CD8-positive, alpha-beta memory T cell (primary cell): ENCODE data around the gene CRLF2. TPM values are rescaled to one million over a fixed set of nuclear protein-coding genes. Genes with fewer than 3 reads are reported as not detected.
A peak's percentile ranks its signal among the peaks of the same experiment; 100 is the strongest.

ENCODE experiments used
- CTCF ChIA-PET: fragments of 350-600 bp; sonication (Branson Sonifier 250); formaldehyde crosslinking; loops from one replicate; lab custom pipeline; 2021; ENCODE audit warnings: antibody characterized with exemption; lab: Charles Lee
- POLR2A ChIA-PET: fragments of 350-600 bp; sonication (Branson Sonifier 250); formaldehyde crosslinking; loops from one replicate; lab custom pipeline; 2021; ENCODE audit warnings: antibody characterized with exemption; lab: Charles Lee
- DNase-seq, 5 donors: peaks; one replicate each; pipeline versions ENCODE4 v3.0.0 to v3.0.0-alpha.2; 2020 to 2022; ENCODE audit warnings: mixed read lengths in 1 of 5
- H3K27ac ChIP-seq: one replicate; pipeline ENCODE4 v1.7.0; 2013; ENCODE audit warnings: low read depth, mild to moderate bottlenecking, low read length, moderate library complexity
- H3K27me3 ChIP-seq: 2 replicates; pipeline ENCODE4 v1.7.0; 2013; ENCODE audit warnings: low read length, mild to moderate bottlenecking; ENCODE audit not compliant: insufficient read depth, poor library complexity, severe bottlenecking
- H3K36me3 ChIP-seq: 2 replicates; pipeline ENCODE4 v1.7.0; 2013; ENCODE audit warnings: mild to moderate bottlenecking, low read length, moderate library complexity; ENCODE audit not compliant: insufficient read depth
- H3K4me1 ChIP-seq: 2 replicates; pipeline ENCODE4 v1.7.0; 2013; ENCODE audit warnings: mild to moderate bottlenecking, low read length, moderate library complexity; ENCODE audit not compliant: insufficient read depth
- H3K4me3 ChIP-seq: 2 replicates; pipeline ENCODE4 v1.7.0; 2013; ENCODE audit warnings: mild to moderate bottlenecking, low read length
- H3K9me3 ChIP-seq: 2 replicates; pipeline ENCODE4 v1.7.0; 2013; ENCODE audit warnings: mild to moderate bottlenecking, low read length
- H3K27ac Mint-ChIP-seq, 8 donors: one replicate each; pipeline ENCODE4 v1.8.0; 2020 to 2021; ENCODE audit warnings: mixed read lengths in 8 of 8, mild to moderate bottlenecking in 6 of 8, inconsistent platforms in 3 of 8, moderate library complexity in 3 of 8
- H3K27me3 Mint-ChIP-seq, 2 donors: one replicate each; pipeline ENCODE4 v1.8.0; 2020 to 2021; ENCODE audit warnings: mixed read lengths in 2 of 2, mild to moderate bottlenecking in 1 of 2, moderate library complexity in 1 of 2
- H3K36me3 Mint-ChIP-seq, 3 donors: one replicate each; pipeline ENCODE4 v1.8.0; 2020 to 2021; ENCODE audit warnings: mixed read lengths in 3 of 3, inconsistent platforms in 1 of 3, mild to moderate bottlenecking in 1 of 3
- H3K4me1 Mint-ChIP-seq, 3 donors: one replicate each; pipeline ENCODE4 v1.8.0; 2020 to 2021; ENCODE audit warnings: mixed read lengths in 3 of 3, inconsistent platforms in 1 of 3, mild to moderate bottlenecking in 1 of 3
- H3K4me3 Mint-ChIP-seq, 7 donors: one replicate each; pipeline ENCODE4 v1.8.0; 2020 to 2021; ENCODE audit warnings: mixed read lengths in 7 of 7, mild to moderate bottlenecking in 6 of 7, moderate library complexity in 4 of 7, inconsistent platforms in 2 of 7
- H3K9me3 Mint-ChIP-seq, 5 donors: one replicate each; pipeline ENCODE4 v1.8.0; 2020 to 2022; ENCODE audit warnings: mixed read lengths in 5 of 5, mild to moderate bottlenecking in 3 of 5, moderate library complexity in 2 of 5, inconsistent platforms in 1 of 5
- polyA plus RNA-seq: library from polyadenylated mRNA; unstranded; fragments of 300-500 nt; fragmentation: Illumina TruSeq; gene quantifications from one replicate; pipeline ENCODE4 v1.2.3, GENCODE V29; 2021
- total RNA-seq, 2 experiments: library from RNA; stranded (reverse); gene quantifications; one replicate each; pipeline ENCODE4 v1.2.3, GENCODE V29; 2021

CRLF2 gene
- total and polyA plus RNA-seq, 3 experiments from 2014 or later: 0.13 to 0.22 TPM; not detected in 1

GRCh38 chrX:1170243-1170642 is 42.2 kb downstream of the CRLF2 start:
- POLR2A ChIA-PET: no interaction called here
- no peak overlapping the region for H3K27ac ChIP-seq

GRCh38 chrX:1169189-1169588 is 43.3 kb downstream of the CRLF2 start:
- Histone ChIP-seq H3K4me1 (peaks cover 3% of the 10 kb centered on the region), H3K9me3 (no peaks in the 10 kb centered on the region), H3K4me3 (no peak overlapping the region), H3K27ac (no peak overlapping the region), H3K36me3 (no peaks in the 10 kb centered on the region), H3K27me3 (no peaks in the 10 kb centered on the region)
- Mint-ChIP-seq H3K9me3 (peaks cover 0 to 2% (median 0%) of the 10 kb centered on the region in 5 donors), H3K36me3 (no peaks in the 10 kb centered on the region), H3K27me3 (peaks cover 4 to 9% of the 10 kb centered on the region in 2 donors), H3K4me3 (no peak overlapping the region), H3K27ac (no peak overlapping the region), H3K4me1 (peaks cover 8 to 10% (median 8%) of the 10 kb centered on the region in 3 donors)
- ChIA-PET CTCF (no interaction called here), POLR2A (no interaction called here)
- no peak for DNase-seq

More at GRCh38 chrX:1170243-1170642, 42.2 kb downstream of the CRLF2 start:
- H3K27me3 Mint-ChIP-seq: peaks cover 4 to 5% of the 10 kb centered on the region in 2 donors
- H3K4me3 Mint-ChIP-seq: no peak overlapping the region
- peaks cover 0 to 2% (median 0%) of the 10 kb centered on the region in 5 donors for H3K9me3 Mint-ChIP-seq
- Histone ChIP-seq H3K36me3 (no peaks in the 10 kb centered on the region), H3K4me3 (no peak overlapping the region), H3K27me3 (no peaks in the 10 kb centered on the region), H3K4me1 (no peaks in the 10 kb centered on the region), H3K9me3 (no peaks in the 10 kb centered on the region)
- no peak for DNase-seq
- H3K4me1 Mint-ChIP-seq: peaks cover 4 to 10% (median 5%) of the 10 kb centered on the region in 3 donors
- H3K36me3 Mint-ChIP-seq: no peaks in the 10 kb centered on the region
- no peak overlapping the region for H3K27ac Mint-ChIP-seq
- CTCF ChIA-PET: no interaction called here

GRCh38 chrX:1167918-1168481 is 44.4 kb downstream of the CRLF2 start:
- Histone ChIP-seq H3K4me1 (peaks cover 3% of the 10 kb centered on the region), H3K36me3 (no peaks in the 10 kb centered on the region), H3K27ac (no peak overlapping the region), H3K4me3 (no peak overlapping the region), H3K27me3 (no peaks in the 10 kb centered on the region), H3K9me3 (no peaks in the 10 kb centered on the region)
- CTCF ChIA-PET: no interaction called here
- H3K9me3 Mint-ChIP-seq: no peaks in the 10 kb centered on the region
- H3K36me3 Mint-ChIP-seq: no peaks in the 10 kb centered on the region
- peaks cover 8 to 10% (median 8%) of the 10 kb centered on the region in 3 donors for H3K4me1 Mint-ChIP-seq
- peak overlapping the region in 1 of 8 donors; percentile 59 for H3K27ac Mint-ChIP-seq
- H3K4me3 Mint-ChIP-seq: no peak overlapping the region
- DNase-seq: no peak
- H3K27me3 Mint-ChIP-seq: peaks cover 8 to 13% of the 10 kb centered on the region in 2 donors
- POLR2A ChIA-PET: no interaction called here

- Histone ChIP-seq H3K27me3 (no peaks in the 10 kb centered on the region), H3K36me3 (no peaks in the 10 kb centered on the region), H3K9me3 (no peaks in the 10 kb centered on the region), H3K4me3 (no peak overlapping the region), H3K4me1 (peaks cover 3% of the 10 kb centered on the region), H3K27ac (no peak overlapping the region)
- CTCF ChIA-PET: no interaction called here
- POLR2A ChIA-PET: no interaction called here
- H3K27ac Mint-ChIP-seq: peak overlapping the region in 1 of 8 donors; percentile 6
- peaks cover 8 to 13% of the 10 kb centered on the region in 2 donors for H3K27me3 Mint-ChIP-seq
- H3K4me1 Mint-ChIP-seq: peaks cover 8 to 10% (median 8%) of the 10 kb centered on the region in 3 donors
- peak in 1 of 5 donors; percentile 21 for DNase-seq
- no peak overlapping the region for H3K4me3 Mint-ChIP-seq
- H3K36me3 Mint-ChIP-seq: no peaks in the 10 kb centered on the region
- no peaks in the 10 kb centered on the region for H3K9me3 Mint-ChIP-seq
Measured at GRCh38 chrX:1167466-1167865, 45.0 kb downstream of the CRLF2 start.

GRCh38 chrX:1165535-1166196 is 46.8 kb downstream of the CRLF2 start:
- POLR2A ChIA-PET: no interaction called here
- CTCF ChIA-PET: no interaction called here
- Mint-ChIP-seq H3K36me3 (no peaks in the 10 kb centered on the region), H3K27me3 (peaks cover 8 to 12% of the 10 kb centered on the region in 2 donors), H3K27ac (peak overlapping the region in 1 of 8 donors; percentile 60), H3K4me1 (peaks cover 8 to 10% (median 8%) of the 10 kb centered on the region in 3 donors), H3K9me3 (peaks cover 0 to 1% (median 0%) of the 10 kb centered on the region in 5 donors), H3K4me3 (peak overlapping the region in 2 of 7 donors; percentile 22 to 37)
- no peak overlapping the region for H3K4me3 ChIP-seq
- no peaks in the 10 kb centered on the region for H3K27me3 ChIP-seq
- DNase-seq: peak in 3 of 5 donors; percentile 32 to 56 (median 41)
- H3K9me3 ChIP-seq: no peaks in the 10 kb centered on the region
- no peaks in the 10 kb centered on the region for H3K36me3 ChIP-seq
- H3K27ac ChIP-seq: no peak overlapping the region
- peaks cover 3% of the 10 kb centered on the region for H3K4me1 ChIP-seq

- H3K4me3 ChIP-seq: no peak overlapping the region
- DNase-seq: peak in 1 of 5 donors; percentile 17
- peaks cover 3% of the 10 kb centered on the region for H3K4me1 ChIP-seq
- no peak overlapping the region for H3K27ac Mint-ChIP-seq
- H3K4me3 Mint-ChIP-seq: no peak overlapping the region
- ChIA-PET CTCF (no interaction called here), POLR2A (no interaction called here)
- peaks cover 0 to 4% (median 2%) of the 10 kb centered on the region in 5 donors for H3K9me3 Mint-ChIP-seq
- peaks cover 8 to 10% (median 8%) of the 10 kb centered on the region in 3 donors for H3K4me1 Mint-ChIP-seq
- no peaks in the 10 kb centered on the region for H3K36me3 ChIP-seq
- H3K27me3 Mint-ChIP-seq: peaks cover 8% of the 10 kb centered on the region in 2 donors
- H3K36me3 Mint-ChIP-seq: no peaks in the 10 kb centered on the region
- no peaks in the 10 kb centered on the region for H3K27me3 ChIP-seq
- no peaks in the 10 kb centered on the region for H3K9me3 ChIP-seq
- H3K27ac ChIP-seq: no peak overlapping the region
Measured at GRCh38 chrX:1164322-1165288, 47.8 kb downstream of the CRLF2 start.

GRCh38 chrX:1163231-1163630 is 49.2 kb downstream of the CRLF2 start:
- Mint-ChIP-seq H3K27me3 (peaks cover 7 to 8% of the 10 kb centered on the region in 2 donors), H3K9me3 (peaks cover 0 to 7% (median 2%) of the 10 kb centered on the region in 5 donors), H3K36me3 (no peaks in the 10 kb centered on the region), H3K4me3 (no peak overlapping the region), H3K4me1 (peaks cover 8 to 15% (median 8%) of the 10 kb centered on the region in 3 donors), H3K27ac (peak overlapping the region in 1 of 8 donors; percentile 40)
- ChIA-PET POLR2A (no interaction called here), CTCF (no interaction called here)
- H3K27ac ChIP-seq: no peak overlapping the region
- H3K4me3 ChIP-seq: no peak overlapping the region
- no peaks in the 10 kb centered on the region for H3K9me3 ChIP-seq
- H3K27me3 ChIP-seq: no peaks in the 10 kb centered on the region
- no peaks in the 10 kb centered on the region for H3K36me3 ChIP-seq
- peaks cover 3% of the 10 kb centered on the region for H3K4me1 ChIP-seq
- DNase-seq: no peak
